ENCODE measurements around the gene MAB21L3.

MAB21L3 gene

DNA sequence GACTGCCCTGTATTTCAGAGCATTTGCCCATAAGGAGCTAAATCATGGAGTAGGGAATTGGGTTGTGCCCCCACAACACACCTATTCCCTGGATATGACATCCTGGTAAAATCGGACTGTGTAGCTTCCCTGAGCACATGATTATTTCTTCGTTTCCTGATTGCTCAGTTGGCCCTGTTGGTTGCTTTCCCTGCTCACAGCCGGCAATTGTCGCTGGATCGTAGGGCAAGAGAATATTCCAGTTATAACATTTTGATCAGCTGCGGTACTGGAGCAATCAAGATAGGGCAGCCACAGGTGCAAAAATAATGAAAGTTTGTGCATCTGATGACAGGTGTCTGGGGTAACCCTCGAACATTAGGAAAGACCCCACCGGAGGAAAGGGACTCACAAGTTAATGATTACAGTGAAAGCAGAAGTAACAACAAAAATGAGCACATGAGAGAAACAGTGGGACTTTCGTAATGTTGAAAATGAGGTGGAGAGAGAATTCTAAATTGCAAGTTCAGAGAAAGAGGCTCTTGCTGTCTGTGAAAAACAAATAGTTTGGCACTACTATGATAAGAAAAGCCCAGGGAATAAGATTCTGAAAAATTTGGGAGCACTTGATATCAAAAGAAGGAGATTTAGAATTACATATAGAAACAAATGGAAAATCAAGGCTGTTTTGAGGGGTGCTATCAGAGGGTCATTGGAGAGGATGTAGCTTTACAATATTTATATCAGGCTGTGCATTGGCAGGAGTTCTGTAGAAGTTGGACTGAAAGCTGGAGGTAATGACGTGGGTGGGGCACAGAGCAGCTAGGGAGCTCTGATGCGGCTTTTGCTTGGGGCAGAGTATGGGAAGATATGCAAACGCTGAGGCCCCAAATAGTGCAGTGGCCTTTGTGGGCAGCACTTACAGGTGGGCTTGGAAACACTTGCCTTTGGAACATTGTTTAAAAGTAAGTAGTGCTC lies at the start of gene MAB21L3:
MAB21L3 (plus strand) TSS at position 833 of the 957 bp plus-strand sequence. CDS start 1,217 bp downstream, outside the sequence.
- no peak for DNase-seq

DNA sequence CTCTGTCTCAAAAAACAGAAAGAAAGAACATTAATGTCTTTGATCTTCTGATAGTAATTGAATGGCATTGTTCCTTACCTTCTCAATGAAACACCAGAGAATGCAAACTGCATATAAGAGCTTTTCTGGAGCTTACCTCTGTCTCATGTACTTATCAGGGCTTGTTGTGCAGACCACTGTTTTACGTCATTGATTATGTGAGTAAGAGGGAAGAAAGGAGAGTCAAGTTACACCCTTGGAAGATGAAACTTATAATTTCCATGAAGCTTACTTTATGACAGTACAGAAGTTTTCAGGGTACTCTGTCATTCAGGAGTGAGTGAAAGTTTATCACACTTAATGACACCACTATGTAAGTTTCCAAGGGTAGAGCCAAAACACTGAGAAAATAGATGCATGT lies 49.0 kb upstream of the MAB21L3 start:
- no peak for DNase-seq

DNA sequence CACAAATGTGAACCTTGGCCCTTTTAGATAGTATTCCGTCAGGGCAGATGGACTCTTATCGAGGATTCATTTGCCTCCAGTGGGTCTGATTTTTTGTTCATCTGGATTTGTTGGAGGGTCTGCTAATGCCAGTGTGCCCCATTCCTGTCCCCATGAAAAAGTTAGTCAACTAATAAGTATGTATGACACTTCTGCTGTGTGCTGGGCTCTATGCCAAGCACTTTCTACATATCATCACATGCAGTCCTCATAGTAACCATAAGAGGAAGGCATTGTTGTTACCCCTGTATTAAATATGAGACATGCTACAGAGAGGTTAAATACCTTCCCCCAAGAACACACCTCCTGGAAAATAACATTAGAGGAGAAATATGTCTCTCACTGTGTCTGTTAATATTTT lies 46.6 kb upstream of the MAB21L3 start:
- DNase-seq = peak; percentile 67

DNA sequence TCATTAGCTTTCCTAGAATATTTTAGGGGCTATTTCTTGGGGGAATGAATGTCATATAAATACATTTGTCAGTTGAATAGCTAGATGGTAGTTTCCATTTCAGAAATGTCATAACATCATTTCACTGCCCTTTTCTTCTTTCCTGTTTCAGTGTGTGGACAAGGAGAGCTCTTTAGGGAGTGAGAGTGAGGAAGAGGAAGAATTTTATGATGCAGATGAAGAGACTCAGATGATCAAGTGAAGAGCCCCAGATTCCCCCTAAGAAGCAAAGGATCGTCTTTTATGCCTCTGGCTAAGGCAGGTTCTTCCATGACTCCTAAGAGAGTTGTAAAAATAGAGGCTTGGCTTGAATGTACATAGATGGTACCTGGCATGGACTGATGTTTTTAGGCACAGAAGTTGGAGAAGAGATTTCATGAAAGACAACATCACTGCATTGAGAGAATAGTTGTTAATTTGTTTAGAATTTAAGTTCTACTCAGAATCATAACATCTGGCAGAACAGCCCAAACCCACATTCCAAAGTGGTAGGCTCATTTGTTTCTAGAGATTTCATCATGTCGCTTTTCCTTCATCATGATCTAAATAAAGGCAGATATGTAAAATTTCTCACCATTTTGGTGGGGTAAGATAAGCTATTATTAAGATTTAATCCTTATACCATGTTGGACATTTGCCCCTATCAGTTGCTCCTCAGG lies 44.2 kb upstream of the MAB21L3 start:
- DNase-seq = peak; percentile 87

DNA sequence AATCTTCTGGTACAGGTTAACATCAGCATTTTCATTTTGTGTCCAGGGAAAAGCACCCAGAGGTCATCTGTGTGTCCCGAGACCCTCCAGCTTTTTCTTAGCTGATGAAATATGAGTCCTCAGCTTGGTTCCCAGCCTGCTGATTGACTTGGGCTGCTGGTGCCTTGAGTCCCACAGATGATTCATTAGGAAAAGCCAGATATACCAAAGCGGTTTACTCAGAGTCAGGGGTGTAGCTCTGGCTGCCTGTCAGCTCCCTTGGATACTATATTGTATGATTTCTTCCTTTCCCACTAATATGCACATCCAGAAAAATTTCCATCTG lies 43.7 kb upstream of the MAB21L3 start:
- peak; percentile 95 for DNase-seq

DNA sequence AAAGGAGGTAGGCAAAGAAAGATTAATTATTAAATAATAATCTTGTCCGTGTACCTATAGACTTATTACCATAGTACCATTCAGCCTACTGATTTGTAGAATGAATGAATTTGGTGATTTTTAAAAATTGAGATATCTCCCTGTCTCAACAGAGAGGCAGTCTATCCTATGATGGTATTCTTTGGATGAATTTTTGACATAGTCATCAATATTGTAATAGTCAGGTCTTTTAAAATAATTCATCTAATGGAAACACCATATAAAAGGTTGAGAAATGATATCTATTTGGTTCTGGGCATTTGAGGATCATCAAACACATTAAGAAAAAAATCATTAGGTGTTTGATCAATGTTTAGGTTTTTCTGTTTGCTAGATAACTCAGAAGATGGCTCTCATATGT lies 35.6 kb upstream of the MAB21L3 start:
- DNase-seq = no peak

DNA sequence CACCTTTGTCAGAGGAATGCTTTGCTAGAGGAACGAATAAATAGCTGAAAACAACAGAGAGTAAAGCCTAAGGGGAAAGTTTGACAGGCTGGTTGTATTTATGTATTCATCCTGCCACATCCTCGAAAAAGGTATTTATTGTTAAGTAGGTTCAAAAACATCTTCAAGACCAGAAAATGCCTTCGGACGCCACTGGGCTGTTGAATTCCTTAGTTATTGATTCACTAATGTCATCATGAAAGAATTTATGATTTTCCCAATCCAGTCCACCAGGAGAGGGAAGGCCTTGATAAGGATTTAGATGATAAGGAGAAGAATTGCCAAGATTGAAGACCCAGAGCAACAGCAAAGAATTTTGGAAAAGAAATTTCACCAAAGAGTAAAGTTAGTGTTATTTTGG lies 35.2 kb upstream of the MAB21L3 start:
- peak; percentile 61 for DNase-seq

DNA sequence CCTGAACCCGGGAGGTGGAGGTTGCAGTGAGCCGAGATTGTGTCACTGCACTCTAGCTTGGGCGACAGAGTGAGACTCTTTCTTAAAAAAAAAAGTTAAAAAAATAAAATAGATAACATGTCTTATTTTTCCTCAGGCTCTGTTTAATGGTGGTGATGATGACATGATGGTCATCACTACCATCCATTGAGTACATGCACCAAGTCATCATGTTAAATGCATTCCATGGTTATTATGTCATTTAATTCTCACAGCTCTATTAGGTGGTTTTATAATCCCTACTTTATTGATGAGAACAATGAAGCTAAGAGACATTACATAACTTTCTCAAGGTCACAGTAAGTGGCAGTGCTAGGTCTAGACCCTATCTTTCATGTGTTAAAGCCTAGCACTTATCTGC lies 34.4 kb upstream of the MAB21L3 start:
- DNase-seq = peak; percentile 28

DNA sequence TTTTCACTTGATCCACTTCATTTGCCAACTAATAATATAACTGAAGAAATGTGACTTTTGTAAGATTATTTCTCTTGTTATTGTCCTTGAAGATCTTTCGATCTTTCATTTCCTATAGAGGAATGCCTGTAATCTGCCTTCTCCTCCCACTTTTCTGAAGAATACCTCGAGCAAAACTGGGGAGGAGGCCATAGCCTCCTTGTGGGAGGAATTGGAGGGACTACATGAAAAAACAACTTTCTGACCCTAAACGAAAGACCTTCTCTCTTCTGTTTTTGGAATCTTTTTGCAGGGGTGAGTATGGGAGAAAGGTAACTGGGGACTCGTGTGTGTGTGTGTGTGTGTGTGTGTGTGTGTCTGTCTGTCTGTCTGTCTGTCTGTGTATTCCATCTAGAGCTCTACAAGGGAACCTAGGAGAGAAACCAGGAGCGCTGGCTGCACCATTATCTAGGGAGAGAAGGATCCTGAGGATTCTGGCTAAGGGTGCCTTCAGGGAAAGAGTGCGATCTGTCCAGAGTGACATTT lies 32.4 kb upstream of the MAB21L3 start:
- no peak for DNase-seq

DNA sequence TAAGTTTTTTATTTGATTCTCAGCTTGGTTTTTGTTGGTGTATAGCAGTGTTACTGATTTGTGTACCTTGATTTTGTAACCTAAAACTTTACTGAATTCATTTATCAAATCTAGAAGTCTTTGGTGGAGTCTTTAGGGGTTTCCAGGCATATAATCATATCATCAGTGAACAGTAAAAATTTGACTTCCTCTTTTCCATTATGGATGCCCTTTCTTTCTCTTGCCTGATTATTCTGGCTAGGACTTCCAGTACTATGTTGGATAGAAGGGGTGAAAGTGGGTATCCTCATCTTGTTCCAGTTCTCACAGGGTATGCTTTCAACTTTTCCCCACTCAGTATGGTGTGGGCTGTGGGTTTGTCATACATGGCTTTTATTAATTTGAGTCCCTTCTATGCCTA lies 23.6 kb upstream of the MAB21L3 start:
- no peak for DNase-seq

DNA sequence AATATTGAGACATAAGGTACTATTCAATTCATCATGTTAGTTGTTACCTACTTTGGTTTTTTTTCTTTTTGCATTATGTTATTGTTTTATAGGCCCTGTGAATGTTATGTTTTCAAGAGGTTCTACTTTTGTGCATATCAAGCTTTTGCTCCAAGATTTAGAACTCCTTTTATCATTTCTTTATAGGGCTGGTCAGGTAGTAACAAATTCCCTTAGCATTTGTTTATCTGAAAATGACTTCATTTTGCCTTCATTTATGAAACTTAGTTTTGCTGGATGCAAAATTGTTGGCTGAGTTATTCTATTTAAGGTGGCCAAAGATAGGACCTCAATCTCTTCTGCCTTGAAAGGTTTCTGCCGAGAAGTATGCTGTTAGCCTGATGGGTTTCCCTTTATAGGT lies 21.3 kb upstream of the MAB21L3 start:
- no peak for DNase-seq

DNA sequence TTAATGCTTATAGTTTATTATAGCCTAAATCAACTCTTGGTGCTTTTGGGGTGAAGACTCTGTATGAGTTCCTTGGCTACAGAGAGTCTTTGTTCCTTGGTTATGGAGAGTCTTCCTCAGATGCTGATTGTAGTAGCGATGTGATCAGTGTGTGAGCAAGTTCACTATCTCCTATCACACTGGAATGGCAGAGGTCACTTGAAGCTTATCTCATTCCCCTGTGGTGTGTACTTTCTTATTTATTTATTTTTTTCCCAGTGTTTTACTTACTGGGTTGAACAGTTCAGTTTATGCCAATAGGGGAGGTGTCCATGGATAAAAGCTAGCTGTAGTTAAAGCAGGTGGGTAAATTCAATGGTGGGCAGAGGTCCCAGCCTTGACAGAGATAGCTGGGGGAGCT lies 20.1 kb upstream of the MAB21L3 start:
- no peak for DNase-seq

DNA sequence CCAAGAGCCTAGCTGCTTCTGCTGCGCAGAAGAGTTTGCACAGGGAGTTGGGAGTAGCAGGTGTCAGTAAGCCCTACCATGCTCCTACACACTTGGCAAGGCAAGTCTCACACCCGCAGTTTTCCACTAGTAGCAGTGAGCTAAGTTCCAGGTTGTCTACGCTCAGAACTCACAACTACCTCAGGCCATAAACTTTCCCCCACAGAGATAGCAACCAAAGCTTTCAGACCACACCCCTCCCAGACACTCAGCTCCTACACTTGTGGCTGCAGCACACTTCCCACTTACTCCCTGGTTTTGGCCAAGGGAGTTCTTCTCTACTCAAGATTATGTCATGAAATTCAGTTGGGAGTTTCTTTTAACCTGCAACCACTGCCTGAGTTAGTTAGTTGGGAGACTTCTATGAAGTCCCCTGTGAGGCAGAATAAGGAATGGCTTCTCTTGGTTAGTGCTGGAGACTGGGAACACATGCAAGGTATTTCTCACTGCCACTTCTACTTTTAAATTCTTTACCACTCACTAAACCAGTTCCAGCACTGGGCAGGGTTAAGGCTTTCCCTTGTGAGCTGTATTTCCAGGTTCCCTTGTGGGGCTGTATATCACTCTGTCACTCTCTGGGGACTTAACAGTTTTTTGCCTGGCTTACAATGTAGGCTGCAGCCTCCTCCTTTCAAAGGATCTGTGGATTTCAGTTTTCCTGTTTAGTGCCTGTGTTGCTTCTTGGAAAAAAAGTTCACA lies 18.3 kb upstream of the MAB21L3 start:
- no peak for DNase-seq

DNA sequence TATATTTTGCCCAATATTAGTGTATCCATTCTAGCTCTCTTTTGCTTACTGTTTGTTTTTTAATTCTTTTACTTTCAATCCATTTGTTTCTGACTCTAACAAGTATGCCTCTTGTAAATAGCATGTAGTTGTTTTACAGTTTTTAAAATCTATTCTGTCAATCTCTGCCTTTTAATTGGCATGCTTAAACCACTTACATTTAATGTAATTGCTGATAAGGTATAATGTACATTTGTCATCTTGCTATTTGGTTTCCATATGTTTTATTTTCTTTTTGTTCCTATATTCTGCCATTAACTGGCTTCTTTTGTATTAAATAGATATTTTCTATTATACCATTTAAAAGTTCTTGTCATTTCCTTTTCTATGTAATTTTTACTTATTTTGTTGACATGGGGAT lies 16.2 kb upstream of the MAB21L3 start:
- DNase-seq = no peak

DNA sequence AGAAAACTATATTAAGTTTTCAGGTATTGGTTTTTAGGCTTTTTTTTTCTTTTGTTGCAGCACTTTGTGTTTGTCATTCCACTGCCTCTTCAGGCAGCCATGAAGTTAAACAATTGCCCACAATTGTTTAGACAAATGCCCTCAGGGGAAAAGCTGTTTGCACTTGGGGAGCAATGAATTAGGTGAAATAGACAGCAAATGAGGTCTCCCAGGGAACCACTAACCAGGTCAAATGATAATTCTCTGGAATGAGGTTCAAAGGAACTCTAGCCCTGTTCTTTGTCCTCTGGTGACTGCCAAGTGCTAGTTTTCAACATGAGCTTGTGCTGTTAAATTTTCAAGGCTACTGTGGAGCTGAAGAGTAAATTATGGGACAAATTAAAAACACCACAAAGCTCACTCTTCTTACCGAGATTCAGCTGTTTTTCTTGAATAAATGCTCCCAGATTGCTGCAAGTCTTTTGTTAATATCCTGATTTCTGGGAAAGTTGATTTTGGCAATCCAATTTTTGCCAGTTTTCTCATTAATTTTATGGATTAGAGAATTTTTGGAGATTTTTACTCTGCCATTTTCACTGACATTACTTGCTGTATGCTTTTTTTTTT lies 15.1 kb upstream of the MAB21L3 start:
- DNase-seq = no peak

DNA sequence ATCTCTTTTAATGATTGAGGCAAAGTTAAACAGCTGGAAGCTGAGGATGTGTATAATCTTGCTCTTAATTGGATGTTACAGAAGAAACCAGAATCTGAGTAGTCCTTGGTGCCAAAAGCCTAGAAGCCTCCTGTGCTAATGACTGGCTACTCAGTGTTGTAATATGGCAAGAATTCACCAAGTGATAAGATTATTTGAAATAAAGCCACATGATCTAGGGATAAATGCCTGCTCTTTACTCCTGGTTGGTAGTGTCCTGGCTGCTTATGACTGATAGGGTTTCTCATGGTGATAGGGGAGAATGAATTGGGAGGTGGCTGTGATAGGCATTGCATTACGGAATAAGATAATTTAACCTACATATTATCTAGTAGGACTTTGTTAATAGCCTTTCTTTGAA lies 13.6 kb upstream of the MAB21L3 start:
- DNase-seq = no peak

DNA sequence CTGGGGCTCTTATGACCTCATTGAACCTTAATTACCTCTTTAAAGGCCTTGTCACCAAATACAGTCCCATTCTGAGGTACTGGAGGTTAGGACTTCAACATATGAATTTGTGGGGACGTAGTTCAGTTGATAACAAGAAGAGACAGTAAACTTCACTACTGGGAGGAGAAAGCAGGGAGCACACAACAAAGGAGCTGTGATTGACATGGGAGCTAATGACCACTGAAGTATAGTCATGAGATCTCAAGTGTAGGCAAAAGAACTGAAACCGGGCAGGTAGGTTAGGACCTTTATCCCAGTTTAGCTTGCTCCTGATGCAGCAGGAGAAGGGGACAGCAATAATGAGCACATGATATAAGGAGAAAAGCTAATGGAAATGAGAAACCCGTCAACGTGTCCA lies 11.8 kb upstream of the MAB21L3 start:
- DNase-seq = no peak

DNA sequence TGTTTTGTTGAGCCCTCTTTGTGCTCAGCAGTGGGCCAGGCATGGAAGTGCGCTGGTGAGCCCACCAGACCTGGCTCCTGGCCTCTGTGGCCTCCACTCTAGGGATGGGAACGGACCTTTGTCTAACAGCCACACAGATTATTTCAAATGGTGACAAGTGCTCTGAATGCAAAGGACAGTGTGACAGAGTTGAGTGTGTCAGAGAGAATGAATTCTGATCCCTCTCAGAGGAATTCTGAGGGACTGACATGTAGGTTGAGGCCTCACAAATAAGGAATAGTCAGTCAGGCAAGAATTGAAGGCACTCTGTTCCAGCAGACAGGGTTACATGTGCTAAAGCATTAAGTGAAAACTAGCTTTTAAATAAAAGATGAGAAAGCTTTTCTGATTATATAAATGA lies 11.3 kb upstream of the MAB21L3 start:
- DNase-seq = no peak

DNA sequence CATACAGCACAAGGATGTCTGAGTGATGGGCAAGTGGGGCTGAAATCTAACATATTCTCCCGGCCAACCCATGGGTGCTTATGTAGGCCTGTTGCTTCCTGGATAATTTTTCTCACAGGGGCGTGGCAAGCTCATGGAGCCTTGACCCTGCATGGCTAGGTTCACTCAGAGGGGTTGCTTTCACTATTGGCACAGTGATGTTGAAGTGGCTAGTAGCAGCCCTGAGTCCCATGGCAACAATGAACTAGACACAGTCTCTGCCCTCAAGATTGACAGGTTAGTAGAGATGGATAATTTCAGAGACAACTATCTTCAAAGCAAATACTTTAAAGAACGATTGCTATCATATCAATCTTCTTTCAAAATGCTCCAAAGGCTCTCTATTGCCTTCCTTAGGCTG lies 6.5 kb upstream of the MAB21L3 start:
- DNase-seq = no peak

DNA sequence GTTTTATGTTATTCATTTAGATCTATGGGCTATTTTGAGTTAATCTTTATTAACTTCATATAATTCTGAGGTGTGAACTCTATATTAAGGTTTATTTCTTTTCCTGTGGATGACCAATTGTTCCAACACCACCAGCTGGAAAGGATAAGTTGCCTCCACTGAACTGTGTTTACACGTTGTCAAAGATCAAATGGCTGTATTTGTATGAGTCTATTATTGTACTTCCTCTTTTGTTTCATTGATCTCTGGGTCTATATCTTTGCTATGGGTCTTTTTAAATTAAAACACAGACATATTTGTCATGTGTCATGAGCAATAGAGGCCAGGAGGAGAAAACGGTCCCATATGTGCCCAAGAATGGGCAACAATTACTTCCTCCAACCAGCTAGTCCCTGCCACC lies 5.2 kb upstream of the MAB21L3 start:
- no peak for DNase-seq

DNA sequence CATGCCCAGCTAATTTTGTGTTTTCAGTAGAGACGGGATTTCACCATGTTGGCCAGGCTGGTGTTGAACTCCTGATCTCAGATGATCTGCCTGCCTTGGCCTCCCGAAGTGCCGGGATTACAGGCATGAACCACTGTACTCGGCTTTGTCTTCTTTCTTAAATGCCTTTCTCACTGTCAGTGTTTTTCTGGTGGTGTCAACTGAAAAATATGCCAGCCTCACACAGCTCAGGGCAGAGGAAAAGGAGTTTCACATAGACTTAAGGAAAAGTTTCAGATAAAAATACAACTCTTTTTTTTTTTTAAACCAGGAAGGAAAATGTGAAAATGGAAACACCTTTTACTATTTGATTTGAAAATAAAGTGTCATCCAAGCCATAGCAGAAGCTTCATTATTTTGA lies 4.6 kb upstream of the MAB21L3 start:
- no peak for DNase-seq

DNA sequence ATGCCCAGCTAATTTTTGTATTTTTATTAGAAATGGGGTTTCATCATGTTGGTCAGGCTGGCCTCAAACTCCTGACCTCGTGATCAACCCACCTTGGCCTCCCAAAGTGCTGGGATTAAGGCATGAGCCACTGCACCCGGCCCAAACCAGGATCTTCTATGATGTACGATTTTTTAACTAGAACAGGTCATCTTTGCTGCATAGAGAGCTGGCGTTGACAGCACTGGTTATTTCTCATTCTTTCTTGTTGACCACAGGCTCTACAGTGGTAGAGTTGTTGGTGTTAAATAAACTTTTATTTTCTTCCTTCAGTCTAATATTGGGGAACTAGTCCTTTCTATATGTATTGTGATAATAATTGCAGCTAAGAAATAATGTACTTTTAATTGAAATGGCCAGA lies 3.8 kb upstream of the MAB21L3 start:
- DNase-seq = no peak

DNA sequence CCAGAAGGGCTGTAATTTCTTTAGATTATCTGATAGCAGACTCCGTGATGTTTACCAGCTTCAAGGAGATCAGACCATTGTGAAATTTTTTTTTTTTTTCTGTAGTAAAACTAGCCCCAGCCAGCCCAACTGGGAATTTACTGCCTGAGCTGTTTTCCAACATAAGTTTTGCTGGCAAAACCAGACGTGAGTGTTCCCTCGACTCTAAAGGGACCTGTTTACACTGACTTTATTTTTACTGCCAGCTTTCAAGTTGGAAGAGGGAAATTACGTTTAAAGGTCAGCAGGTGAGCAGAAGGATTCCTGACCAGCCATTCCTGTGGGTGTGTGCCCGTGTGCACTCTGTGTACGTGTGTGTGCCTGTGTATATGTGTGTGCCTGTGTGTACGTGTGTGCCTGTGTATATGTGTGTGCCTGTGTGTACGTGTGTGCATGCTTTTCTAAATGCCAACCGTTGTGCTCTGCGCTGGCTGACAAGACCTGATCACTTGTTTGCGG lies 374 bp downstream of the MAB21L3 start:
- no peak for DNase-seq
